Measurements from ENCODE around the gene BMP7. TPM values are rescaled to one million over a fixed set of nuclear protein-coding genes. Genes with fewer than 3 reads are reported as not detected.
A peak's percentile ranks its signal among the peaks of the same experiment; 100 is the strongest.

The BMP7 gene
- total and polyA plus RNA-seq, 2 of the 8 experiments (the other 6 are each of a cell fraction or from before 2014, with no cell fraction given), result 9.2 to 14.7 TPM

GRCh38 chr20:57265997-57266290 is 497 bp downstream of the BMP7 start:
- Histone ChIP-seq H4K8ac (ENCODE audit: extremely low read depth, insufficient read depth, low read length) (peak overlapping the region; percentile 75; the same call in 1 of the 2 replicates), H3K4me1 (replicated peaks in 1 of 4; ENCODE audit: control insufficient read depth in 3 of 4, insufficient read depth in 4 of 4, low read length in 3 of 4) (peaks cover 27 to 52% (median 39%) of the 10 kb centered on the region in 4 experiments), H3K27ac (ENCODE audit: low read depth, low read length) (no peak overlapping the region), H3K79me2 (ENCODE audit: control insufficient read depth in 1 of 2, insufficient read depth in 2 of 2, low read length in 2 of 2) (no peaks in the 10 kb centered on the region), H3K9ac (replicated peaks in 1 of 4; ENCODE audit: extremely low read depth in 1 of 4, low read depth in 3 of 4, low read length in 3 of 4) (peak overlapping the region in 3 of 4 experiments; percentile 34 to 53 (median 48); a peak in 2 of 7 replicates), H4K91ac (replicated peaks; ENCODE audit: insufficient read length, low read length) (no peak overlapping the region), H3K4ac (replicated peaks; ENCODE audit: insufficient read length, low read depth, low read length) (no peak overlapping the region), H2BK5ac (ENCODE audit: low read depth, low read length) (peak overlapping the region; percentile 75; the same call in 1 of the 2 replicates), H2BK120ac (replicated peaks; ENCODE audit: low read depth, low read length) (peak overlapping the region; percentile 16), H2BK15ac (ENCODE audit: low read length) (peak overlapping the region; percentile 46; the same call in 1 of the 2 replicates), H3K9me3 (ENCODE audit: insufficient read depth in 2 of 2, low read depth in 1 of 2, low read length in 1 of 2) (no peaks in the 10 kb centered on the region), H4K20me1 (replicated peaks in 1 of 2; ENCODE audit: control insufficient read depth in 1 of 2, insufficient read depth in 2 of 2, low read length in 2 of 2) (peaks cover 0 to 3% of the 10 kb centered on the region in 2 experiments), H4K5ac (ENCODE audit: insufficient read length, low read depth, low read length) (no peak overlapping the region), H3K4me2 (ENCODE audit: insufficient read depth in 1 of 2, low read depth in 2 of 2, low read length in 2 of 2) (peak overlapping the region; percentile 71 to 98), H3K4me3 (ENCODE audit: extremely low read depth in 1 of 4, insufficient read depth in 2 of 4, low read depth in 3 of 4, low read length in 4 of 4) (peak overlapping the region; percentile 65 to 78 (median 74)), H3K18ac (ENCODE audit: extremely low read depth, low read length) (peak overlapping the region; percentile 90), H3K56ac (replicated peaks; ENCODE audit: insufficient read length, low read depth, low read length) (no peak overlapping the region), H3K14ac (ENCODE audit: insufficient read length) (no peak overlapping the region), H2AK5ac (ENCODE audit: low read depth, low read length) (no peak overlapping the region), H2AFZ (ENCODE audit: low read length) (no peak overlapping the region), H3K23ac (ENCODE audit: insufficient read length) (no peak overlapping the region), H3K27me3 (replicated peaks in 1 of 4; ENCODE audit: control insufficient read depth in 3 of 4, extremely low read depth in 1 of 4, insufficient read depth in 3 of 4, low read length in 3 of 4) (peaks cover 34 to 88% (median 80%) of the 10 kb centered on the region in 4 experiments), H2BK20ac (ENCODE audit: low read length) (no peak overlapping the region; the same call in 1 of the 2 replicates), H3K36me3 (ENCODE audit: control insufficient read depth in 2 of 4, insufficient read depth in 4 of 4, low read length in 3 of 4) (no peaks in the 10 kb centered on the region), H2BK12ac (ENCODE audit: low read depth, low read length) (peak overlapping the region; percentile 94; the same call in 1 of the 2 replicates), H3K79me1 (ENCODE audit: low read depth, low read length) (no peaks in the 10 kb centered on the region), H3K23me2 (ENCODE audit: low read depth, low read length) (peaks cover 24% of the 10 kb centered on the region)
- CTCF ChIA-PET (ENCODE audit: partially characterized antibody), result interaction anchor here (0.7 to 2.4 kb wide), 7 partner anchors 14 to 81 kb away, joined by 3 to 11 read pairs (median 4); no protein-coding TSS in a partner anchor
- no peak for FAIRE-seq
- POLR2A ChIA-PET (ENCODE audit: partially characterized antibody), result interaction anchor here (1.2 to 1.4 kb wide), 2 partner anchors 52 to 54 kb away, joined by 3 to 5 read pairs; no protein-coding TSS in a partner anchor
- WGBS, 2 experiments (ENCODE audit: extremely low coverage in 1 of 2, insufficient coverage in 1 of 2, insufficient read length in 1 of 2, insufficient replicate concordance in 2 of 2, low coverage in 1 of 2, low lambda C conversion rate in 2 of 2, missing lambda C conversion rate in 1 of 2), result 0% methylated on average over 13 of the region's 39 CpGs; no CpG with 5 or more reads in 1 of the 2 experiments
- no peak for DNase-seq (ENCODE audit: low read depth in 1 of 2, low spot score in 2 of 2)
- TF ChIP-seq RXRA (IDR thresholded peaks at IDR 0.05; ENCODE audit: insufficient read depth, low read depth, low read length) (no peak), HDAC2 (IDR thresholded peaks at IDR 0.05; ENCODE audit: borderline replicate concordance in 1 of 2, low read depth in 2 of 2, low read length in 2 of 2) (no peak), SIN3A (conservative IDR thresholded peaks at IDR 0.05 in 1 of 2, IDR thresholded peaks at IDR 0.05 in 1 of 2; ENCODE audit: low read depth in 1 of 2, low read length in 2 of 2) (no peak), KDM1A (IDR thresholded peaks at IDR 0.05; ENCODE audit: borderline replicate concordance, low read length) (no peak), SP1 (IDR thresholded peaks at IDR 0.05; ENCODE audit: low read depth, low read length) (no peak), BRCA1 (IDR thresholded peaks at IDR 0.05; ENCODE audit: low read depth, low read length) (no peak), RFX5 (IDR thresholded peaks at IDR 0.05; ENCODE audit: borderline replicate concordance, low read depth, low read length) (no peak)

Data from H1 (cell line).